C4-2B (cell line): Measurements from ENCODE around the gene PPP1R1B.

Experiments
- ZFX ChIP-seq: fragments of 450-650 bp; IDR thresholded peaks from 2 replicates; pipeline ENCODE4 v1.6.1; 2017
- TF ChIP-seq, protein P1 (sequence below): fragments of 450-650 bp; conservative IDR thresholded peaks from 2 replicates; pipeline ENCODE4 v1.5.1; 2017; ENCODE audit warnings: mild to moderate bottlenecking

DNA sequence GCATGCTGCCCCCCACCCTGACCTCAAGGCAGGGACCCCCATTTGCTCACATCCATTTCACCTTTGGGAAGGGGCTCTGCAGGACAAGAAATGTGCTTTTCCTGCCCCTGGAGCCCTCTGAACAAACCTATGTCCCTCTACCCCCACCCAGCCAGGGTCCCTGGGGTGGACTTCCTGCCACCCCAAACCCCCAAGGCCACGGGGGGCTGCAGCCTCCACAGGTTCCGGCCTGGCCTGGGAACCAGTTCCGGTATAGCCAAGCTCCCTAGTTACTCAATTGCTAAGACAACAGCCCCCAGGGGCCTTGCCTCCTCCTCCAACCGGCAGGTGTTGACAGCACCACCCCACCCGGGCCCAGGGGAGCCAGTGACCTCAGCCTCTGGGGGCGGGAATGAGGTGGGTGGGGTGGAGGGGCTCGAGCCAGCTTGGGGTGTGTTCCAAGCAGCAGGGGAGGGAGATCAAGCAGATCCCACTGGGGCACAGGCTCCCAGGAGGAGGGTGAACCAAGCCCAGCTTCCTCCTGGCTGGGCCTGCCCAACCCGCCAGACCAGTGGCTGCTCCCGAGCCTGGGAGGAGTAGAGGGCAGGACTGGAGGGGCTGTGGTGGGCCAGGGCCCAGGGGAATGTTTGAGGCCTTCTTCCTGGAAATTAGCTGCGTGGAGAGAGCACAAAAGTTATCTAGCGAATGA, 48.1 kb downstream of the PPP1R1B start:
- TF ChIP-seq, protein P1, sequence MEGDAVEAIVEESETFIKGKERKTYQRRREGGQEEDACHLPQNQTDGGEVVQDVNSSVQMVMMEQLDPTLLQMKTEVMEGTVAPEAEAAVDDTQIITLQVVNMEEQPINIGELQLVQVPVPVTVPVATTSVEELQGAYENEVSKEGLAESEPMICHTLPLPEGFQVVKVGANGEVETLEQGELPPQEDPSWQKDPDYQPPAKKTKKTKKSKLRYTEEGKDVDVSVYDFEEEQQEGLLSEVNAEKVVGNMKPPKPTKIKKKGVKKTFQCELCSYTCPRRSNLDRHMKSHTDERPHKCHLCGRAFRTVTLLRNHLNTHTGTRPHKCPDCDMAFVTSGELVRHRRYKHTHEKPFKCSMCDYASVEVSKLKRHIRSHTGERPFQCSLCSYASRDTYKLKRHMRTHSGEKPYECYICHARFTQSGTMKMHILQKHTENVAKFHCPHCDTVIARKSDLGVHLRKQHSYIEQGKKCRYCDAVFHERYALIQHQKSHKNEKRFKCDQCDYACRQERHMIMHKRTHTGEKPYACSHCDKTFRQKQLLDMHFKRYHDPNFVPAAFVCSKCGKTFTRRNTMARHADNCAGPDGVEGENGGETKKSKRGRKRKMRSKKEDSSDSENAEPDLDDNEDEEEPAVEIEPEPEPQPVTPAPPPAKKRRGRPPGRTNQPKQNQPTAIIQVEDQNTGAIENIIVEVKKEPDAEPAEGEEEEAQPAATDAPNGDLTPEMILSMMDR = no peak
- TF ChIP-seq ZFX = peak; percentile 33; the same call in 1 of the 2 replicates
